HCT116 (cell line): ENCODE measurements around the gene SMARCAD1.

Experiments
- EGR1 ChIP-seq: IDR thresholded peaks from 2 replicates; pipeline ENCODE4 v1.6.1; 2012; ENCODE audit warnings: low read depth
- ELF1 ChIP-seq: IDR thresholded peaks from 2 replicates; pipeline ENCODE4 v1.6.1; 2012; ENCODE audit warnings: low read depth, borderline replicate concordance
- EZH2 ChIP-seq: fragments of 200-600 bp; sonication (generic); IDR thresholded peaks from 2 replicates; pipeline ENCODE4 v1.6.1; 2017; ENCODE audit warnings: antibody characterized with exemption, mixed run types
- JUND ChIP-seq: IDR thresholded peaks from 2 replicates; pipeline ENCODE4 v1.6.1; 2012
- POLR2A ChIP-seq: IDR thresholded peaks from 2 replicates; pipeline ENCODE4 v1.7.0; 2011; ENCODE audit warnings: borderline replicate concordance; ENCODE audit not compliant: insufficient read depth, insufficient read length; ENCODE audit errors: extremely low read depth
- POLR2AphosphoS5 ChIP-seq: IDR thresholded peaks from 2 replicates; pipeline ENCODE4 v1.6.1; 2011; ENCODE audit warnings: mild to moderate bottlenecking, low read depth, low read length, moderate library complexity
- RAD21 ChIP-seq: IDR thresholded peaks from 2 replicates; pipeline ENCODE4 v1.6.1; 2012; ENCODE audit warnings: low read depth, mild to moderate bottlenecking
- REST ChIP-seq: IDR thresholded peaks from 2 replicates; pipeline ENCODE4 v1.6.1; 2012; ENCODE audit warnings: low read depth
- TCF7L2 ChIP-seq: IDR thresholded peaks from 2 replicates; pipeline ENCODE4 v1.7.0; 2011; ENCODE audit warnings: borderline replicate concordance, inconsistent platforms; ENCODE audit not compliant: insufficient read depth, insufficient read length; ENCODE audit errors: extremely low read depth
- ZFX ChIP-seq: fragments of 450-650 bp; IDR thresholded peaks from 2 replicates; pipeline ENCODE4 v1.6.1; 2017
- ZNF274 ChIP-seq: fragments of 200-500 bp; sonication (Bioruptor generic); IDR thresholded peaks from 2 replicates; pipeline ENCODE4 v1.6.1; 2014; ENCODE audit warnings: mild to moderate bottlenecking, low read depth, low read length, inconsistent platforms
- TF ChIP-seq, protein P1 (sequence below), 3 experiments: fragments of 200-600 bp in 1 of 3; sonication (generic) in 1 of 3; IDR thresholded peaks in 2 of 3; conservative IDR thresholded peaks in 1 of 3; 2 replicates each; pipeline ENCODE4 v1.5.1; 2012 to 2017; ENCODE audit warnings: low read depth in 2 of 3, low read length in 2 of 3, antibody characterized with exemption in 1 of 3, borderline replicate concordance in 1 of 3, control low read depth in 1 of 3, mild to moderate bottlenecking in 1 of 3, mixed read lengths in 1 of 3, mixed run types in 1 of 3, moderate library complexity in 1 of 3; ENCODE audit not compliant: insufficient read depth in 1 of 3

DNA sequence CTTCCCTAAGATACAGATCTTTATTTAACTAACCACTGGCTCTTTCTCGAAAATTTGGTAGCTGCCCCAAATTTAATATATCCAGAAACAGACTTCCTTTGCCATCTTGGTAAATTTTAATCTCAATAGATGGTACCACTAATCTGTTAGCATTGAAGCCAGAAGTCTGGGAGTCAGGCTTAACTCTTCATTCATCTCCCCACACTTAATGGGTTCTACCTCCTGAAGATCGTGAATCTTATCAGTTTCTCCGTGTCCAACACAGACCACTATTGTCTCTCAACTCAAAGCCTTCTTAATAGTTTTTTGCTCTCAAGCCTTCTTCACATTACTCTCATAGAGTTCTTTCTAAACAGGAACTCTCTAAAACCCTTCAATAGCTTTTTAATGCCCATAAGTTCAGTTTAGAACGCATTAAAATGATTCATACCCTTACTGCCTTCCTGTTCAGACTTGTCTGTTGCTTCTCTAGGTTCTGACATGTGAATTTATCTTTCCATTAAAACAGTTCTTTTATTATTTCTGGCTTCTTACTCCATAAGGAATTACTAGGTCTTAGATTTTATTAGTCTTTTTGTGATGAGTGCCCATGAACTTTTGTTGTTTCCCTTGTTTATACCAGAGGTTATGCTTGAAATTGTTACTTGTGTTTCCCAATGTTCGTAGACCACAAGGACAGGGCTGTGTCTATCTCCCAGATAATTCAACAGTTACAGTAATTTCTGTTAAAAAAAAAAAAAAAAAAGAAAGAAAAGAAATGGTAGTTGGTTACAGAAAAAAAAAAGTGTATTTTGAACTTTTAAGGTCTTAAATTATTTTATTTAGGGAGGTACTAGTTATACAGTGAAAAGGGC is 54.7 kb downstream of the SMARCAD1 start:
- TF ChIP-seq, protein P1, sequence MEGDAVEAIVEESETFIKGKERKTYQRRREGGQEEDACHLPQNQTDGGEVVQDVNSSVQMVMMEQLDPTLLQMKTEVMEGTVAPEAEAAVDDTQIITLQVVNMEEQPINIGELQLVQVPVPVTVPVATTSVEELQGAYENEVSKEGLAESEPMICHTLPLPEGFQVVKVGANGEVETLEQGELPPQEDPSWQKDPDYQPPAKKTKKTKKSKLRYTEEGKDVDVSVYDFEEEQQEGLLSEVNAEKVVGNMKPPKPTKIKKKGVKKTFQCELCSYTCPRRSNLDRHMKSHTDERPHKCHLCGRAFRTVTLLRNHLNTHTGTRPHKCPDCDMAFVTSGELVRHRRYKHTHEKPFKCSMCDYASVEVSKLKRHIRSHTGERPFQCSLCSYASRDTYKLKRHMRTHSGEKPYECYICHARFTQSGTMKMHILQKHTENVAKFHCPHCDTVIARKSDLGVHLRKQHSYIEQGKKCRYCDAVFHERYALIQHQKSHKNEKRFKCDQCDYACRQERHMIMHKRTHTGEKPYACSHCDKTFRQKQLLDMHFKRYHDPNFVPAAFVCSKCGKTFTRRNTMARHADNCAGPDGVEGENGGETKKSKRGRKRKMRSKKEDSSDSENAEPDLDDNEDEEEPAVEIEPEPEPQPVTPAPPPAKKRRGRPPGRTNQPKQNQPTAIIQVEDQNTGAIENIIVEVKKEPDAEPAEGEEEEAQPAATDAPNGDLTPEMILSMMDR (IDR thresholded peaks at IDR 0.05 in 2 of 3, conservative IDR thresholded peaks at IDR 0.05 in 1 of 3; ENCODE audit: borderline replicate concordance in 1 of 3, insufficient read depth in 1 of 3, low read depth in 2 of 3, low read length in 2 of 3), result no peak
- no peak for TF ChIP-seq EZH2
- TF ChIP-seq RAD21, result no peak
- no peak for TF ChIP-seq ELF1
- no peak for TF ChIP-seq JUND
- no peak for TF ChIP-seq ZFX
- TF ChIP-seq ZNF274, result no peak
- no peak for TF ChIP-seq TCF7L2
- no peak for TF ChIP-seq POLR2AphosphoS5
- TF ChIP-seq REST, result no peak
- TF ChIP-seq POLR2A, result no peak
- TF ChIP-seq EGR1, result no peak
